ENCODE results near the gene MYO18B.

The MYO18B gene

DNA sequence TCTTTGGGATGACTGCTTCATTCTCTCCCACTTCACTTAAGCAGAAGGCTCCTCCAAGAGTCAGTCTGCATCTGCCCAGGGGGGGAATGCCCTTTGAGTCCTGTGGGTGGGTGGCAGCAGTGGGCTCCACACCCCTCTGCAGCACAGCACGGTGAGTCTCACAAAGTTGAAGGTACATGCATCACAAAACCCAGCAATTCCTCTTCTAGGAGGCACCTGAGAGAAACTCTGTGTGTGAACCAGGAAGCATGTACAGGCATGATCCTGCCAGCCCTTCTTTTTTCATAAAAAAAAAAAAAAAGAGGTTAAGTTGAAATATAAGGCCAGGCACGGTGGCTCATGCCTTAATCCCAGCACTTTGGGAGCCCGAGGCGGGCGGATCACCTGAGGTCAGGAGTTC is 87.2 kb downstream of the MYO18B start:
- no peak overlapping the region for H3K4me3 ChIP-seq (ENCODE audit: control insufficient read depth, low read depth, low read length)
- TF ChIP-seq, protein P1, sequence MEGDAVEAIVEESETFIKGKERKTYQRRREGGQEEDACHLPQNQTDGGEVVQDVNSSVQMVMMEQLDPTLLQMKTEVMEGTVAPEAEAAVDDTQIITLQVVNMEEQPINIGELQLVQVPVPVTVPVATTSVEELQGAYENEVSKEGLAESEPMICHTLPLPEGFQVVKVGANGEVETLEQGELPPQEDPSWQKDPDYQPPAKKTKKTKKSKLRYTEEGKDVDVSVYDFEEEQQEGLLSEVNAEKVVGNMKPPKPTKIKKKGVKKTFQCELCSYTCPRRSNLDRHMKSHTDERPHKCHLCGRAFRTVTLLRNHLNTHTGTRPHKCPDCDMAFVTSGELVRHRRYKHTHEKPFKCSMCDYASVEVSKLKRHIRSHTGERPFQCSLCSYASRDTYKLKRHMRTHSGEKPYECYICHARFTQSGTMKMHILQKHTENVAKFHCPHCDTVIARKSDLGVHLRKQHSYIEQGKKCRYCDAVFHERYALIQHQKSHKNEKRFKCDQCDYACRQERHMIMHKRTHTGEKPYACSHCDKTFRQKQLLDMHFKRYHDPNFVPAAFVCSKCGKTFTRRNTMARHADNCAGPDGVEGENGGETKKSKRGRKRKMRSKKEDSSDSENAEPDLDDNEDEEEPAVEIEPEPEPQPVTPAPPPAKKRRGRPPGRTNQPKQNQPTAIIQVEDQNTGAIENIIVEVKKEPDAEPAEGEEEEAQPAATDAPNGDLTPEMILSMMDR (IDR thresholded peaks at IDR 0.05; ENCODE audit: control insufficient read depth, insufficient read depth, low read depth, low read length, missing control alignments) = no peak
- no peak for DNase-seq (ENCODE audit: low read depth)

GRCh38 chr22:25829808-25830777 is 88.1 kb downstream of the MYO18B start:
- TF ChIP-seq, protein P1 (IDR thresholded peaks at IDR 0.05; ENCODE audit: control insufficient read depth, insufficient read depth, low read depth, low read length, missing control alignments) = no peak
- no peak for DNase-seq (ENCODE audit: low read depth)
- H3K4me3 ChIP-seq (ENCODE audit: control insufficient read depth, low read depth, low read length) = no peak overlapping the region

DNA sequence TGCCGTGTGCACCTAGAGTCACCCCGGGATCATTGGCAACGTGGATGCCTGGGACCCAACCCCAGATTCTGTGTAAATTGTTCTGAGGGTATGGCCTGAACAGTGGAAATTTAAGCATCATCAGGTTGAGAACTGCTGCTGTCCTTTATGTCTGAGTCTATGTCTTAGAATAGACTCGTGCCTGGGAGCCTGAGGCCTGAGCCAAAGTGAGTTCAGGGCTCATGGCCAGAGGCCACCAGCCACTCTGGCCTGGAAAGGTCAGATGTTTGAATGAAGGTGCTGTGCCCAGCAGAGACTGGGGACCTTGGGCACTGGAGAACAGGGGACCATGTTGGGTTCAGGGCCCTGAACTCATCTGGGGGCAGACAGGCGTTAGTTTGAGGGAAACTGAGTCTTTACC is 91.1 kb downstream of the MYO18B start:
- TF ChIP-seq, protein P1 (IDR thresholded peaks at IDR 0.05; ENCODE audit: control insufficient read depth, insufficient read depth, low read depth, low read length, missing control alignments) = no peak
- DNase-seq (ENCODE audit: low read depth) = no peak
- no peak overlapping the region for H3K4me3 ChIP-seq (ENCODE audit: control insufficient read depth, low read depth, low read length)

DNA sequence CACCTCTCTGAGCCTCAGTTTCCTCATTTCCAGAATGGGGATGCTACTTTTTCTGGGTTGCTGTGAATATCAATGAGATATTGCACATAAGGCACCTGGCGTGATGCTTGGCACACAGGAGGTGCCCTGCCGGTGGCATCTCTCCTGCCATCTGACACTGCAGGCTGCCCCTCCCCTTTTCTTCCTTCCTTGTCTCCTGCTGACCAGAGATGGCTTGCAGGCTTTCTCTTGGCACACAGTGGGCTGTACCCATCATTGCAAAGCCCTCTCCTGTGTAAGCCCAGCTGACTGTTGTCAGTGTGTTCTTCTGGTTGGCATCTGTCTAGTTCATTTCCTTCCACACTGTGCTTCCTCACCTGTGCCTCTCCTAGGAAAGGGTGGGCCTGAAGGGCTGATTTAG is 91.7 kb downstream of the MYO18B start:
- no peak overlapping the region for H3K4me3 ChIP-seq (ENCODE audit: control insufficient read depth, low read depth, low read length)
- TF ChIP-seq, protein P1 (IDR thresholded peaks at IDR 0.05; ENCODE audit: control insufficient read depth, insufficient read depth, low read depth, low read length, missing control alignments) = no peak
- DNase-seq (ENCODE audit: low read depth) = no peak

- no peak overlapping the region for H3K4me3 ChIP-seq (ENCODE audit: control insufficient read depth, low read depth, low read length)
- TF ChIP-seq, protein P1 (IDR thresholded peaks at IDR 0.05; ENCODE audit: control insufficient read depth, insufficient read depth, low read depth, low read length, missing control alignments) = no peak
- DNase-seq (ENCODE audit: low read depth) = no peak
Observed at GRCh38 chr22:25834490-25834889, 92.5 kb downstream of the MYO18B start.

DNA sequence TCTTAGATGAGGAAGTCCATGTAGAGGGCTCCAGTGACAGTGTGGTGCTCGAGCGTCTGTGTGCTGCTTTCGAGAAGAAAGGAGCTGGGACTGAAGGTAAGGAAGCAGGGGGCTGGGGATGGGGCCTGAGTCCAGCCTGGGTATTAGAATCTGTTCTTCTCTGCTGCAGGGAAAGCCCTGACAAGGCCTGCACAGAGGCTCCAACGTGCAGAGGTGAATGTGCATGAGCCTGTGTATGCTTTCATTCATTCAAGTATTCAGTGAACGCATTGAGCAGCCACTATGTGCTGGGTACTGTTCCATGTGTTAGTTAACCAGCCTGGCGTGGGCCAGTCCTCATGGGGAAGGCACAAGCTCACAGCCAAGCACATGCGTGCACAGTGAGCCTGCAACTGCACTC is 93.4 kb downstream of the MYO18B start:
- DNase-seq (ENCODE audit: low read depth) = no peak
- TF ChIP-seq, protein P1 (IDR thresholded peaks at IDR 0.05; ENCODE audit: control insufficient read depth, insufficient read depth, low read depth, low read length, missing control alignments) = no peak
- H3K4me3 ChIP-seq (ENCODE audit: control insufficient read depth, low read depth, low read length) = no peak overlapping the region

Data from AG09309 (cell line).